NB4 (cell line): ENCODE measurements around the gene PRPS1.

Source experiments
- DNase-seq: peaks from one replicate; pipeline ENCODE4 v3.0.0; 2010; ENCODE audit warnings: low read depth
- H3K4me3 ChIP-seq: one replicate; pipeline ENCODE4 v1.5.1; 2011; ENCODE audit warnings: mild to moderate bottlenecking, low read depth, low read length, moderate library complexity
- MYC ChIP-seq: IDR thresholded peaks from 2 replicates; pipeline ENCODE4 v1.6.1; 2011; ENCODE audit warnings: low read depth, low read length
- POLR2A ChIP-seq: IDR thresholded peaks from 2 replicates; pipeline ENCODE4 v1.6.1; 2011; ENCODE audit warnings: mild to moderate bottlenecking; ENCODE audit not compliant: insufficient read length; ENCODE audit errors: extremely low read depth
- TF ChIP-seq, protein P1 (sequence below): IDR thresholded peaks from one replicate; pipeline ENCODE4 v1.5.1; 2012; ENCODE audit warnings: low read depth, low read length
- TF ChIP-seq, protein P2 (sequence below): IDR thresholded peaks from 2 replicates; pipeline ENCODE4 v1.6.1; 2011; ENCODE audit warnings: low read depth, low read length

The PRPS1 gene

DNA sequence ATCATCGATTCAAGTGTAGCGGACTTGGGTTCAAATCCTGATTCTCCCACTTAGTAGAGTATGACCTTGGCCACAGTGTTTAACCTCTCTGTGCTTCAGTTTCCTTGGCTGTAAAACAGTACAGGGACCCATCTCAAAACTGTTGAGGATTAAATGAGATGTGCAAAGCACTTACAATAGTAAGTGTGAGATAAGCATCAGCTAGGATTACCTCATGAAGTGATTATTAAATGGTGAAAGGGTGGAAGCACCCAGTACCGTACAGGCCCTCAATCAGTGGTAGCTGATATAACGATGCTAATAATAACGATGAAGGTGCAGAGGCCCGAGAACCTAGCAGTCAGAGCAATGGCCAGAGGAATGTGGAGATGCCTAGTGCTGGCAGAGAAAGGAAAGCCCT lies 45.1 kb downstream of the PRPS1 start:
- H3K4me3 ChIP-seq = peak overlapping the region; percentile 42
- no peak; the same call in 1 of the 2 replicates for TF ChIP-seq MYC
- TF ChIP-seq, protein P1, sequence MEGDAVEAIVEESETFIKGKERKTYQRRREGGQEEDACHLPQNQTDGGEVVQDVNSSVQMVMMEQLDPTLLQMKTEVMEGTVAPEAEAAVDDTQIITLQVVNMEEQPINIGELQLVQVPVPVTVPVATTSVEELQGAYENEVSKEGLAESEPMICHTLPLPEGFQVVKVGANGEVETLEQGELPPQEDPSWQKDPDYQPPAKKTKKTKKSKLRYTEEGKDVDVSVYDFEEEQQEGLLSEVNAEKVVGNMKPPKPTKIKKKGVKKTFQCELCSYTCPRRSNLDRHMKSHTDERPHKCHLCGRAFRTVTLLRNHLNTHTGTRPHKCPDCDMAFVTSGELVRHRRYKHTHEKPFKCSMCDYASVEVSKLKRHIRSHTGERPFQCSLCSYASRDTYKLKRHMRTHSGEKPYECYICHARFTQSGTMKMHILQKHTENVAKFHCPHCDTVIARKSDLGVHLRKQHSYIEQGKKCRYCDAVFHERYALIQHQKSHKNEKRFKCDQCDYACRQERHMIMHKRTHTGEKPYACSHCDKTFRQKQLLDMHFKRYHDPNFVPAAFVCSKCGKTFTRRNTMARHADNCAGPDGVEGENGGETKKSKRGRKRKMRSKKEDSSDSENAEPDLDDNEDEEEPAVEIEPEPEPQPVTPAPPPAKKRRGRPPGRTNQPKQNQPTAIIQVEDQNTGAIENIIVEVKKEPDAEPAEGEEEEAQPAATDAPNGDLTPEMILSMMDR = no peak
- TF ChIP-seq, protein P2, sequence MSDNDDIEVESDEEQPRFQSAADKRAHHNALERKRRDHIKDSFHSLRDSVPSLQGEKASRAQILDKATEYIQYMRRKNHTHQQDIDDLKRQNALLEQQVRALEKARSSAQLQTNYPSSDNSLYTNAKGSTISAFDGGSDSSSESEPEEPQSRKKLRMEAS = no peak
- TF ChIP-seq POLR2A = no peak
- no peak for DNase-seq

DNA sequence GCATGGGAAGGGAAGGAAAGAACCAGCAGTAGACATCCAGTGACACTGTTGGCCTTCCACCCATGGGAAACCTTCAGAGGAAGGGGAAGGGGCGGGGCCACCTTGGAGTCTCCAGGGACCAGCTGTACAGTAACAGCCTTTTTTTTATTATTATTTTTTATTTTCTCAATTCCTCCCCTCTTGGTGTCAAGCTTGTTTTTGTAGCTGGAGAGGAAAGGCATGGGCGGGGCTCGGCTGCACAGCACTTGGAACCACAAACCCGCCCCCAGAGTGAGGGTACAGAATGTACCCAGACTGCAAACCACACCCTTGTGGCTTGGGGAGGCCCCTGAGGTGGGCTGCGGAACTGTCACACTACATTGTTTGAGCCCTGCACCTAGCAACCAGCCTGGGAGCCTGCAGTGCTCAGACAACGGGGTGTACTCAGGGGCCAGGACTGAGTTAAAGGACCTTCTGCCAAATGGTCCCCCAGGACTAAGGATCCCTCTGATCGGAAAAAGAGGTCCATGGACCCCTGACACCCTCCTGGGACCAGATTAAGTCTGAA lies 45.7 kb downstream of the PRPS1 start:
- DNase-seq = peak; percentile 97
- TF ChIP-seq MYC = peak; percentile 69
- TF ChIP-seq, protein P2 = peak; percentile 43; the same call in 1 of the 2 replicates
- no peak for TF ChIP-seq POLR2A
- TF ChIP-seq, protein P1 = no peak
- H3K4me3 ChIP-seq = peak overlapping the region; percentile 94

DNA sequence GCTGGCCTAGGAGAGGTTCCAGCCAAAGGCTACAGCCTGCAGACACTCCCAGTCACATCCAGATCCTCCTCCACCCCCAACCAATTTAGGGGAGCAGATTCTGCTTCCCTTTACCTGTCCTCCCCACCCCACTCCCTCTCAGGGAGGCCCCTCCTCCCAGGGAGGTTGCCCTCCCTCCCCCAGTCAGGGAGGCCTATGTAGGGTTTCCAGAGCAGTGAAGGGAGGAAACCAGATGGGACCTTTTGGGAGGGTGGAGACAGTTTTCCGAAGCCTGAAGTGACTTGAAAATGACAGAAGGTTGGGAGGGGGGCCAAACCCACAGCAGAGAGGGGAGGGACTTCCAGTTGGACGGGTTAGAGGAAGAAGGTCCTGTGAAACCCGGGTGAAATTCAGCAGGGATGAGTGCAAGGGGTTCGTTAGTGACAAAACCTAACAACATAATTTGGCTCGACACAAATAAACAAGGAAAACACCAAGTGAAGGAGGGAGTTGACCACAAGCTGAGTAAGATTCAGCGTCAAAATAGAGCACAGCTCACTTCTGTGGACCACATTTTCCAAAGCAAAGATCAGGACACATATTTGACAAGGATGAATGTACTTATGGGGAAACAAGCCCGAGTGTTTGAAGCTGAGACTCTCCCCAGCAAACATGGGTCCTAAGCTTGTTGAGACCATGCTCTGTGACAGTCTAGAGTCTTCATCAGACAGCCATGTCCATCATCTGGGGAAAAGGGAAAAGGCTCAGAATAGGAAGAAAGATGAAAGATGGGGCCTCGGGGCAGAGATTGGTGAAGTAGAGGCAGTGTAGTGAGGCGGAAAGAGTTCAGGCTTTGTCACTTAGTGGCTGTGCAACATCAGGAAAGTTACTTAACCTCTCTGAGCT lies 46.4 kb downstream of the PRPS1 start:
- TF ChIP-seq, protein P2 = 0 out of 2 replicates have a peak, but pooled peaks have one; percentile 21
- no peak for TF ChIP-seq MYC
- DNase-seq = peak; percentile 94
- peak overlapping the region; percentile 94 for H3K4me3 ChIP-seq

DNA sequence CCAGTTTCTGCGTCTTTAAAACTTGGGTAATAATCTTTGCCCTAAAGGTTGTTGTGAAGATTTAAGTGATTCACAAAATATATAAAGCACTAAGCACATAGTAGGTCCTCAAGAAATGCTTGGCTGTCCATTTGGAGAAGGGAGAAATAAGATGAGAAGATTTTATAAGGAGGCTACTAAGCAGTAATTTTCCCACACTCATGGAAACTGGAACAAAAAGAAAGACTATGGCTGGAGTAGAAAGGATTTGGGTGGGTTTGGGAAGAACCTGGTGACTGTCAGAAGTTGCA lies 47.0 kb downstream of the PRPS1 start:
- peak overlapping the region; percentile 94 for H3K4me3 ChIP-seq
- no peak for DNase-seq
- TF ChIP-seq MYC (no peak), POLR2A (no peak)
- TF ChIP-seq, protein P1 = no peak
- TF ChIP-seq, protein P2 = no peak

DNA sequence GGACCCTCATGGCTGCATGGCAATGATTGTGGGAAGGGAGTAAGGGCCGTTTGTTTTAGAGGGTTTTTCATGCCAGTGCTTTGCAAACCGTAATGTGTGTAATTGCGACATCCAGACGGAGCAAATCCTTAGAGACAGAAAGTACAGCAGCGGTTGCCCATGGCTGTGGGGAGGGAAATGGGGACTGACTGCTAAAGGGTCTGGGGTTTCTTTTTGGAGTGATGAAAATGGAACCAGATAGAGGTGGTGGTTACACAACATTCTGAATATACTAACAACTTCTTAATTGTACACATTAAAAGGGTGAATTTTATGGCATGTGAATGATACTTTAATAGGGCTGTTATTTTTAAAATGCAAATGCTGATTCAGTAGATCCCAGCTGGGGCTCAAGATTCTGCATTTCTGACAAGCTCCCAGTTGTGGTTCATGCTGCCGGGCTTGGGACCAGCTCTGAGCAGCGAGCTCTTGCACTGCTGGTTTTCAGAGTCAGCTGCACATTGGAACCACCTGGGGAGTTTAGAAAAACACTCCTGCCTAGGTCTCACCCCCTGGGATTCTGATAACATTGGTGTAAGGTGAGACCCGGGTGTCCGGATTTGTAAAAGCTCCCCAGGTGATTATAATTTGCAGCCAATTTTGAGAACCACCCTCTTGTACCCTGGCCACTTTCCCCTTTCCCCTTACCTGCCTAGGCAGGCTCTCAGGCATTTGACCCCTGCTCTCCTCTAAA lies 47.7 kb downstream of the PRPS1 start:
- peak overlapping the region; percentile 94 for H3K4me3 ChIP-seq
- DNase-seq = peak; percentile 93
- peak; percentile 47 for TF ChIP-seq POLR2A
- TF ChIP-seq, protein P1 = no peak
- TF ChIP-seq, protein P2 = peak; percentile 75
- peak; percentile 80 for TF ChIP-seq MYC
